Eye (tissue), 1 donor: ENCODE results near the gene SFTPB.

ENCODE experiments used
- DNase-seq: peaks from one replicate; pipeline ENCODE4 v3.0.0-alpha.2; 2015

SFTPB gene

GRCh38 chr2:85702172-85702571, 34.2 kb upstream of the SFTPB start:
- no peak for DNase-seq

- no peak for DNase-seq
Observed at GRCh38 chr2:85699325-85699724, 31.3 kb upstream of the SFTPB start.

- no peak for DNase-seq
Observed at GRCh38 chr2:85698880-85699254, 30.9 kb upstream of the SFTPB start.

- no peak for DNase-seq
Observed at GRCh38 chr2:85698184-85698879, 30.3 kb upstream of the SFTPB start.

GRCh38 chr2:85697716-85698115, 29.7 kb upstream of the SFTPB start:
- no peak for DNase-seq

GRCh38 chr2:85697096-85697495, 29.1 kb upstream of the SFTPB start:
- DNase-seq = no peak

- no peak for DNase-seq
Observed at GRCh38 chr2:85695691-85696668, 28.0 kb upstream of the SFTPB start.

GRCh38 chr2:85695121-85695520, 27.1 kb upstream of the SFTPB start:
- no peak for DNase-seq

- no peak for DNase-seq
Observed at GRCh38 chr2:85694052-85695025, 26.3 kb upstream of the SFTPB start, which contains the start of gene GNLY. Gene GNLY, plus strand, starts transcription at chr2:85694358. Its CDS starts 61 bp downstream, at chr2:85694419.

GRCh38 chr2:85692039-85692645, 24.1 kb upstream of the SFTPB start:
- DNase-seq = no peak

- no peak for DNase-seq
Observed at GRCh38 chr2:85690932-85691331, 22.9 kb upstream of the SFTPB start.

- no peak for DNase-seq
Observed at GRCh38 chr2:85684806-85685205, 16.8 kb upstream of the SFTPB start.

GRCh38 chr2:85684380-85684779, 16.4 kb upstream of the SFTPB start:
- DNase-seq = no peak

GRCh38 chr2:85682378-85682777, 14.4 kb upstream of the SFTPB start:
- DNase-seq = no peak

- no peak for DNase-seq
Observed at GRCh38 chr2:85681776-85682175, 13.8 kb upstream of the SFTPB start.

- no peak for DNase-seq
Observed at GRCh38 chr2:85681372-85681763, 13.4 kb upstream of the SFTPB start.

- no peak for DNase-seq
Observed at GRCh38 chr2:85680707-85681371, 12.8 kb upstream of the SFTPB start.

GRCh38 chr2:85678794-85679672, 11.0 kb upstream of the SFTPB start:
- DNase-seq = peak; percentile 79

- no peak for DNase-seq
Observed at GRCh38 chr2:85678377-85678776, 10.4 kb upstream of the SFTPB start.

- DNase-seq = no peak
Observed at GRCh38 chr2:85675866-85676548, 8.0 kb upstream of the SFTPB start.
